K562 (cell line): ENCODE results near the gene MBD3L4. TPM values are rescaled to one million over a fixed set of nuclear protein-coding genes. Genes with fewer than 3 reads are reported as not detected.

Experiments
- ATAC-seq: fragments of 200-7000 bp; cut with Tn5 transposase; 3 replicates; pipeline ENCODE4 v1.9.1; 2020; ENCODE audit warnings: moderate library complexity
- BruUV-seq: library from RNA; stranded (reverse); fragments of 400-500 nt; replicated peaks from 2 replicates; lab custom pipeline; 2021; lab: Mats Ljungman, UMichigan
- CTCF ChIA-PET: fragments of 300-600 bp; formaldehyde crosslinking; extraction: SDS; loops from one replicate; lab custom pipeline; 2021; ENCODE audit warnings: low intra/inter-chr PET ratio; lab: Yijun Ruan, JAX
- POLR2A ChIA-PET: fragments of 300-600, 350-650 bp; sonication (Branson Sonifier 250); formaldehyde crosslinking; extraction: SDS; loops from one replicate; lab custom pipeline; 2021; ENCODE audit warnings: antibody characterized with exemption, inconsistent platforms; lab: Yijun Ruan, JAX
- DNase-seq, 4 experiments: peaks; one replicate each; pipeline versions ENCODE4 v3.0.0 to v3.0.0-alpha.2; 2011 to 2018; ENCODE audit warnings: low spot score in 3 of 4, mixed read lengths in 3 of 4; ENCODE audit errors: extremely low read depth in 1 of 4
- FAIRE-seq: peaks from 2 replicates; lab custom pipeline; 2011; peaks lifted over from hg19 to GRCh38; lab: Jason Lieb, UNC
- H2AFZ ChIP-seq: 2 replicates; pipeline ENCODE4 v1.6.0; 2011; ENCODE audit warnings: low read depth, low read length, control low read depth, inconsistent platforms
- H3K27ac ChIP-seq: fragments of 200-600 bp; 3 replicates; pipeline ENCODE4 v1.8.0; 2011; ENCODE audit warnings: low read depth, mild to moderate bottlenecking, control low read depth, inconsistent platforms, low read length, moderate library complexity, mixed read lengths; ENCODE audit errors: extremely low read depth
- H3K27me3 ChIP-seq, 2 experiments: fragments of 300-600 bp in 1 of 2; 2 replicates in 1 of 2; 3 replicates in 1 of 2; pipeline versions ENCODE4 v1.6.0 to v1.8.0; 2011; ENCODE audit warnings: inconsistent platforms in 2 of 2, low read length in 2 of 2, mild to moderate bottlenecking in 1 of 2, mixed read lengths in 1 of 2, moderate library complexity in 1 of 2; ENCODE audit not compliant: control insufficient read depth in 2 of 2, insufficient read depth in 2 of 2
- H3K36me3 ChIP-seq: fragments of 300-600 bp; 3 replicates; pipeline ENCODE4 v1.8.0; 2011; ENCODE audit warnings: mild to moderate bottlenecking, low read length, inconsistent platforms; ENCODE audit not compliant: control insufficient read depth, insufficient read depth
- H3K4me1 ChIP-seq, 2 experiments: fragments of 200-600 bp in 1 of 2; replicated peaks in 1 of 2; 2 replicates in 1 of 2; 3 replicates in 1 of 2; pipeline versions ENCODE4 v1.5.1 to v1.8.0; 2011; ENCODE audit warnings: inconsistent platforms in 2 of 2, low read length in 2 of 2, mild to moderate bottlenecking in 1 of 2, mixed read lengths in 1 of 2, moderate library complexity in 1 of 2; ENCODE audit not compliant: control insufficient read depth in 2 of 2, insufficient read depth in 2 of 2
- H3K4me2 ChIP-seq: 2 replicates; pipeline ENCODE4 v1.6.1; 2011; ENCODE audit warnings: low read length, control low read depth, inconsistent platforms, mixed read lengths; ENCODE audit not compliant: insufficient read depth
- H3K4me3 ChIP-seq: fragments of 200-600 bp; sonication (generic), shearing (Covaris generic); 2 replicates; pipeline ENCODE4 v1.5.1; 2016; ENCODE audit warnings: control low read depth, inconsistent platforms
- H3K79me2 ChIP-seq: fragments of 200-600 bp; 3 replicates; pipeline ENCODE4 v1.8.0; 2011; ENCODE audit warnings: low read length, inconsistent platforms; ENCODE audit not compliant: control insufficient read depth, insufficient read depth
- H3K9ac ChIP-seq, 2 experiments: 2 replicates each; pipeline versions ENCODE4 v1.6.0 to v1.6.1; 2011; ENCODE audit warnings: low read depth in 2 of 2, low read length in 2 of 2, control low read depth in 1 of 2, inconsistent platforms in 1 of 2, mild to moderate bottlenecking in 1 of 2, mixed read lengths in 1 of 2; ENCODE audit not compliant: insufficient read depth in 1 of 2
- H3K9me1 ChIP-seq: one replicate; pipeline ENCODE4 v1.6.0; 2011; ENCODE audit warnings: inconsistent platforms, mild to moderate bottlenecking, low read length, moderate library complexity; ENCODE audit not compliant: control insufficient read depth, insufficient read depth
- H3K9me3 ChIP-seq: replicated peaks from 2 replicates; pipeline ENCODE4 v1.5.1; 2011; ENCODE audit warnings: low read depth, low read length, inconsistent platforms; ENCODE audit not compliant: control insufficient read depth, insufficient read depth
- H4K20me1 ChIP-seq: replicated peaks from 2 replicates; pipeline ENCODE4 v1.6.1; 2011; ENCODE audit warnings: low read length, inconsistent platforms, mixed read lengths; ENCODE audit not compliant: control insufficient read depth, insufficient read depth
- GABPB2 ChIP-seq: fragments of 250-450 bp; sonication (Bioruptor Pico); conservative IDR thresholded peaks from 2 replicates; pipeline ENCODE4 v1.5.1; 2021; ENCODE audit warnings: mild to moderate bottlenecking
- NR2C2 ChIP-seq, 2 experiments: fragments of 200-800 bp in 1 of 2; sonication (Bioruptor generic) in 1 of 2; sonication (generic) in 1 of 2; formaldehyde crosslinking in 1 of 2; IDR thresholded peaks; 2 replicates each; pipeline versions ENCODE4 v1.6.1 to v1.8.0; 2016 to 2022; ENCODE audit warnings: mild to moderate bottlenecking in 1 of 2, missing compliant biosample characterization in 1 of 2, missing genetic modification characterization in 1 of 2, missing genetic modification reagents in 1 of 2
- RAD51 ChIP-seq: fragments of 450-650 bp; IDR thresholded peaks from 2 replicates; pipeline ENCODE4 v1.7.1; 2016; ENCODE audit warnings: low read depth, mild to moderate bottlenecking, borderline replicate concordance
- THRAP3 ChIP-seq: fragments of 450-650 bp; IDR thresholded peaks from 2 replicates; pipeline ENCODE4 v1.6.1; 2016; ENCODE audit warnings: mild to moderate bottlenecking, inconsistent platforms, borderline replicate concordance
- WGBS: fragments of 100-300 bp; shearing (Covaris generic); methylation state at CpG from one replicate; pipeline ENCODE4 v1.1.6; 2016; ENCODE audit warnings: low coverage, mixed read lengths; ENCODE audit not compliant: insufficient coverage; ENCODE audit errors: missing lambda C conversion rate; 5-methylcytosine and 5-hydroxymethylcytosine counted together
- in situ Hi-C: fragments of 300-500 bp; cut with MboI; formaldehyde crosslinking; loops from 4 replicates; pipeline ENCODE4 v1.15.0; 2018; ENCODE audit warnings: inconsistent platforms, mixed read lengths
- intact Hi-C: fragments of 100-400 bp; cut with micrococcal nuclease; formaldehyde crosslinking; loops from 2 replicates; pipeline ENCODE4 v1.14.2; 2022
- polyA plus RNA-seq, 8 experiments: library from polyadenylated mRNA; depleted of rRNA in 4 of 8; stranded (reverse) in 5 of 8; unstranded in 3 of 8; fragments of >200 nt; fragmentation: Nextera tagmentation in 2 of 8; fragmentation: Illumina TruSeq in 1 of 8; extraction: Ambion mirVana in 2 of 8; extraction: Trizol in 1 of 8; gene quantifications; 2 replicates each; pipeline versions ENCODE4 v1.2.1 to v1.2.3, GENCODE V29; 2011 to 2014; ENCODE audit warnings: inconsistent platforms in 1 of 8, missing spikeins in 1 of 8
- total RNA-seq, 7 experiments: library from RNA; depleted of rRNA in 6 of 7; stranded (reverse); fragments of >200 nt in 6 of 7; fragmentation: Illumina TruSeq in 2 of 7; extraction: Trizol in 2 of 7; gene quantifications; 2 replicates each; pipeline versions ENCODE4 v1.2.1 to v1.2.3, GENCODE V29; 2011 to 2021; ENCODE audit warnings: low replicate concordance in 1 of 7
- TF ChIP-seq, protein P1 (sequence below), 2 experiments: fragments of 450-650 bp in 1 of 2; sonication (generic) in 1 of 2; formaldehyde crosslinking; conservative IDR thresholded peaks; 2 replicates each; pipeline versions ENCODE4 v1.4.0 to v1.8.1; 2020 to 2022; ENCODE audit warnings: mild to moderate bottlenecking in 1 of 2, missing genetic modification reagents in 1 of 2
- TF ChIP-seq, protein P2 (sequence below), 2 experiments: fragments of 450-650 bp; formaldehyde crosslinking in 1 of 2; IDR thresholded peaks; 2 replicates each; pipeline versions ENCODE4 v1.4.0 to v1.6.1; 2014 to 2020; ENCODE audit warnings: mild to moderate bottlenecking in 2 of 2, borderline replicate concordance in 1 of 2, low read depth in 1 of 2
- TF ChIP-seq, protein P3 (sequence below): fragments of 450-650 bp; IDR thresholded peaks from 2 replicates; pipeline ENCODE4 v1.6.1; 2016
- TF ChIP-seq, protein P4 (sequence below): sonication (generic); formaldehyde crosslinking; IDR thresholded peaks from 2 replicates; pipeline ENCODE4 v1.5.0; 2020; ENCODE audit warnings: missing genetic modification reagents

MBD3L4 gene
- total and polyA plus RNA-seq, 9 of the 15 experiments (the other 6 are each of a cell fraction or from before 2014, with no cell fraction given): not detected

DNA sequence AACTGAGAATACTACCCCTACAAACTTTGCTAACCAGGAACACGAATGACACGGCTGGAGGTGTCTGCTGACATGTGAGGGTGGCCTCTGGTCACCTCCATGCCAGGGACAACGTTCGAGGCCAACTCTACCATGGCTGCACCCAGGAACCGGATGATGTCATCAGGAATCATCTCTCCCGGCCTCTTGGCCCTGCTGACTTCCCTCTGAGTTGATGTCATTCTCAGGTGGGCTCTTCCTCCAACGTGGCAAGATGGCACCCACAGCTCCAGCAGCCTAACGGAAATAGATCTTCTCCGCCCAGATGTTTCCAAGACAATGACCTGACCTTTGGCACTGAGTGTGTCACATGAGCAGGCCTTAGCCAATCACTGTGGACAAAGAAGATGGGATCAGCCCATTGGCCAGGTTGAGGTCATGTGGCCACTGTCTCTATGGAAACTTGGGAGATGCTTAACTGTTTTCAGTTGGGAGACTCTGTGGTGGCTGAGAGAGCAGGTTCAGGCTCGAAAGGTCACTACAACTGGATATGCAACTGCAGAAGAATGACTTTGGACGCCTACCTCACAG is 33.8 kb downstream of the MBD3L4 start:
- Histone ChIP-seq H3K36me3 (no peaks in the 10 kb centered on the region), H3K4me3 (no peak overlapping the region), H2AFZ (no peak overlapping the region), H3K4me1 (no peaks in the 10 kb centered on the region), H3K79me2 (no peaks in the 10 kb centered on the region), H4K20me1 (no peaks in the 10 kb centered on the region), H3K9me3 (0 out of 2 replicates have a peak, but pooled peaks cover 3% of the 10 kb centered on the region), H3K27me3 (peaks cover 0 to 1% of the 10 kb centered on the region in 2 experiments; a peak in 2 of 5 replicates), H3K9ac (no peak overlapping the region), H3K27ac (no peak overlapping the region), H3K4me2 (no peak overlapping the region), H3K9me1 (no peaks in the 10 kb centered on the region)
- ChIA-PET CTCF (no interaction called here), POLR2A (no interaction called here)
- ATAC-seq (peak; percentile 64), FAIRE-seq (no peak), DNase-seq (peak in 3 of 4 experiments; percentile 9 to 14 (median 13))
- intact Hi-C loops: no loop called here
- 6% methylated on average over 11 of the region's 11 CpGs for WGBS
- in situ Hi-C loops: no loop called here
- BruUV-seq: no TSS peak
- TF ChIP-seq GABPB2 (CRISPR knock-in tag) (no peak), THRAP3 (no peak), NR2C2 (CRISPR knock-in tag; IDR thresholded peaks at IDR 0.05) (no peak), NR2C2 (tag; IDR thresholded peaks at IDR 0.05) (peak; percentile 71), RAD51 (peak; percentile 85)
- TF ChIP-seq, protein P1, sequence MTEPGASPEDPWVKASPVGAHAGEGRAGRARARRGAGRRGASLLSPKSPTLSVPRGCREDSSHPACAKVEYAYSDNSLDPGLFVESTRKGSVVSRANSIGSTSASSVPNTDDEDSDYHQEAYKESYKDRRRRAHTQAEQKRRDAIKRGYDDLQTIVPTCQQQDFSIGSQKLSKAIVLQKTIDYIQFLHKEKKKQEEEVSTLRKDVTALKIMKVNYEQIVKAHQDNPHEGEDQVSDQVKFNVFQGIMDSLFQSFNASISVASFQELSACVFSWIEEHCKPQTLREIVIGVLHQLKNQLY (CRISPR knock-in tag; conservative IDR thresholded peaks at IDR 0.05): no peak
- TF ChIP-seq, protein P2, sequence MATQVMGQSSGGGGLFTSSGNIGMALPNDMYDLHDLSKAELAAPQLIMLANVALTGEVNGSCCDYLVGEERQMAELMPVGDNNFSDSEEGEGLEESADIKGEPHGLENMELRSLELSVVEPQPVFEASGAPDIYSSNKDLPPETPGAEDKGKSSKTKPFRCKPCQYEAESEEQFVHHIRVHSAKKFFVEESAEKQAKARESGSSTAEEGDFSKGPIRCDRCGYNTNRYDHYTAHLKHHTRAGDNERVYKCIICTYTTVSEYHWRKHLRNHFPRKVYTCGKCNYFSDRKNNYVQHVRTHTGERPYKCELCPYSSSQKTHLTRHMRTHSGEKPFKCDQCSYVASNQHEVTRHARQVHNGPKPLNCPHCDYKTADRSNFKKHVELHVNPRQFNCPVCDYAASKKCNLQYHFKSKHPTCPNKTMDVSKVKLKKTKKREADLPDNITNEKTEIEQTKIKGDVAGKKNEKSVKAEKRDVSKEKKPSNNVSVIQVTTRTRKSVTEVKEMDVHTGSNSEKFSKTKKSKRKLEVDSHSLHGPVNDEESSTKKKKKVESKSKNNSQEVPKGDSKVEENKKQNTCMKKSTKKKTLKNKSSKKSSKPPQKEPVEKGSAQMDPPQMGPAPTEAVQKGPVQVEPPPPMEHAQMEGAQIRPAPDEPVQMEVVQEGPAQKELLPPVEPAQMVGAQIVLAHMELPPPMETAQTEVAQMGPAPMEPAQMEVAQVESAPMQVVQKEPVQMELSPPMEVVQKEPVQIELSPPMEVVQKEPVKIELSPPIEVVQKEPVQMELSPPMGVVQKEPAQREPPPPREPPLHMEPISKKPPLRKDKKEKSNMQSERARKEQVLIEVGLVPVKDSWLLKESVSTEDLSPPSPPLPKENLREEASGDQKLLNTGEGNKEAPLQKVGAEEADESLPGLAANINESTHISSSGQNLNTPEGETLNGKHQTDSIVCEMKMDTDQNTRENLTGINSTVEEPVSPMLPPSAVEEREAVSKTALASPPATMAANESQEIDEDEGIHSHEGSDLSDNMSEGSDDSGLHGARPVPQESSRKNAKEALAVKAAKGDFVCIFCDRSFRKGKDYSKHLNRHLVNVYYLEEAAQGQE (IDR thresholded peaks at IDR 0.05; ENCODE audit: borderline replicate concordance): 0 out of 2 replicates have a peak, but pooled peaks have one; percentile 13
- TF ChIP-seq, protein P2 (CRISPR knock-in tag; IDR thresholded peaks at IDR 0.05; ENCODE audit: low read depth): no peak
- TF ChIP-seq, protein P3, sequence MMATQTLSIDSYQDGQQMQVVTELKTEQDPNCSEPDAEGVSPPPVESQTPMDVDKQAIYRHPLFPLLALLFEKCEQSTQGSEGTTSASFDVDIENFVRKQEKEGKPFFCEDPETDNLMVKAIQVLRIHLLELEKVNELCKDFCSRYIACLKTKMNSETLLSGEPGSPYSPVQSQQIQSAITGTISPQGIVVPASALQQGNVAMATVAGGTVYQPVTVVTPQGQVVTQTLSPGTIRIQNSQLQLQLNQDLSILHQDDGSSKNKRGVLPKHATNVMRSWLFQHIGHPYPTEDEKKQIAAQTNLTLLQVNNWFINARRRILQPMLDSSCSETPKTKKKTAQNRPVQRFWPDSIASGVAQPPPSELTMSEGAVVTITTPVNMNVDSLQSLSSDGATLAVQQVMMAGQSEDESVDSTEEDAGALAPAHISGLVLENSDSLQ: no peak
- TF ChIP-seq, protein P4, sequence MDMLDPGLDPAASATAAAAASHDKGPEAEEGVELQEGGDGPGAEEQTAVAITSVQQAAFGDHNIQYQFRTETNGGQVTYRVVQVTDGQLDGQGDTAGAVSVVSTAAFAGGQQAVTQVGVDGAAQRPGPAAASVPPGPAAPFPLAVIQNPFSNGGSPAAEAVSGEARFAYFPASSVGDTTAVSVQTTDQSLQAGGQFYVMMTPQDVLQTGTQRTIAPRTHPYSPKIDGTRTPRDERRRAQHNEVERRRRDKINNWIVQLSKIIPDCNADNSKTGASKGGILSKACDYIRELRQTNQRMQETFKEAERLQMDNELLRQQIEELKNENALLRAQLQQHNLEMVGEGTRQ (CRISPR knock-in tag): peak; percentile 91
